GM10847 (cell line): ENCODE results near the gene CYP26A1.

Source experiments
- POLR2A ChIP-seq: IDR thresholded peaks from 2 replicates; pipeline ENCODE4 v1.6.1; 2011; ENCODE audit not compliant: insufficient read length; ENCODE audit errors: extremely low read depth

Gene CYP26A1

GRCh38 chr10:93071177-93071472 is 2.6 kb upstream of the CYP26A1 start:
- TF ChIP-seq POLR2A, result no peak

- no peak for TF ChIP-seq POLR2A
These were observed 1.9 kb upstream of the CYP26A1 start for GRCh38 chr10:93071674-93072224.

GRCh38 chr10:93072225-93072712 is 1.4 kb upstream of the CYP26A1 start:
- no peak for TF ChIP-seq POLR2A

- TF ChIP-seq POLR2A, result no peak
These were observed 767 bp upstream of the CYP26A1 start for GRCh38 chr10:93072713-93073538.

GRCh38 chr10:93074147-93074596 is 479 bp downstream of the CYP26A1 start:
- TF ChIP-seq POLR2A, result no peak

GRCh38 chr10:93074597-93075368 is 1.1 kb downstream of the CYP26A1 start:
- TF ChIP-seq POLR2A, result no peak

- no peak for TF ChIP-seq POLR2A
These were observed 1.9 kb downstream of the CYP26A1 start for GRCh38 chr10:93075369-93076221.

- no peak for TF ChIP-seq POLR2A
These were observed 3.2 kb downstream of the CYP26A1 start for GRCh38 chr10:93076871-93077270.

- TF ChIP-seq POLR2A, result no peak
These were observed 4.2 kb downstream of the CYP26A1 start for GRCh38 chr10:93077860-93078337.

GRCh38 chr10:93079663-93080349 is 6.1 kb downstream of the CYP26A1 start:
- TF ChIP-seq POLR2A, result no peak

- TF ChIP-seq POLR2A, result no peak
These were observed 6.8 kb downstream of the CYP26A1 start for GRCh38 chr10:93080350-93081046.

- TF ChIP-seq POLR2A, result no peak
These were observed 7.6 kb downstream of the CYP26A1 start for GRCh38 chr10:93081318-93081717.

GRCh38 chr10:93081834-93082233 is 8.1 kb downstream of the CYP26A1 start:
- no peak for TF ChIP-seq POLR2A
